Ramos (cell line): ENCODE data around the gene PSMB9.
"Not testable (repeated sequence)": the region's sequence is repeated elsewhere in the genome, so short reads cannot be mapped to it uniquely, and the experiment has no call there.

Experiments
- in situ Hi-C: fragments of 300-500 bp; cut with MboI; formaldehyde crosslinking; loops from one replicate; pipeline ENCODE4 v1.14.3; 2022; ENCODE audit warnings: low sequenced_read_pairs; ENCODE audit not compliant: unreplicated experiment

Gene PSMB9

DNA sequence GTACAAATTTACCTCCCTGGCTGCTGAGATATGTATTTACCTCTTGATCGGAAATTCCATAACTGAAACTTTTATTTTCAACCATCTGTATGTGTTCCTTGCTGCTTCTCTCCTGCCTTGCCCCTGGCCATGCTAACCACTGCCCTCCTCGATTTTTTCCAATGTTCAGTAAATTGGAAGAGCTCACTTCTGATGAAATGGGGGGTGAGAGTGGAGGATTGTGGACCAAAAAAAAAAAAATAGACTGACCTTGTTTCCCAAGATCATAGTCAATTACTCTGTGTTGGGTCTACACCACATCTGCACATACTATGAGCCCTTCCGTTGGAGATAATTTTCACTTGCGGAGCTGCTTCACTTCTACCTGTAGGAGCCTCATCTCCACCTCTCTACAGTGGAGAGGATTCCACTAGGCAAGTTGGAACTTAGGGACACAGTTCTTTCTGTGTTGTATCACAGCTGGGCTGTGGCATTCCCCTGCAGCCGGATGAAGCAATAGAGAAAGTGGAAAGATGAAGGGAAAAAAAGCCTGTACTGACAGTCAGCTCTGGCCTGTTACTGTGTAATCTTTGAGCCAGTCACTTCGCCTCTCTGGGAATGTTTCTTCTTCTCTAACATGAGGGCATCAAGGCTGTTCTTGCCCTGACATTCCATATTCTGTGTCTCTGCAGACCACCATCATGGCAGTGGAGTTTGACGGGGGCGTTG lies 1.6 kb downstream of the PSMB9 start:
- in situ Hi-C loops, result no loop called here

DNA sequence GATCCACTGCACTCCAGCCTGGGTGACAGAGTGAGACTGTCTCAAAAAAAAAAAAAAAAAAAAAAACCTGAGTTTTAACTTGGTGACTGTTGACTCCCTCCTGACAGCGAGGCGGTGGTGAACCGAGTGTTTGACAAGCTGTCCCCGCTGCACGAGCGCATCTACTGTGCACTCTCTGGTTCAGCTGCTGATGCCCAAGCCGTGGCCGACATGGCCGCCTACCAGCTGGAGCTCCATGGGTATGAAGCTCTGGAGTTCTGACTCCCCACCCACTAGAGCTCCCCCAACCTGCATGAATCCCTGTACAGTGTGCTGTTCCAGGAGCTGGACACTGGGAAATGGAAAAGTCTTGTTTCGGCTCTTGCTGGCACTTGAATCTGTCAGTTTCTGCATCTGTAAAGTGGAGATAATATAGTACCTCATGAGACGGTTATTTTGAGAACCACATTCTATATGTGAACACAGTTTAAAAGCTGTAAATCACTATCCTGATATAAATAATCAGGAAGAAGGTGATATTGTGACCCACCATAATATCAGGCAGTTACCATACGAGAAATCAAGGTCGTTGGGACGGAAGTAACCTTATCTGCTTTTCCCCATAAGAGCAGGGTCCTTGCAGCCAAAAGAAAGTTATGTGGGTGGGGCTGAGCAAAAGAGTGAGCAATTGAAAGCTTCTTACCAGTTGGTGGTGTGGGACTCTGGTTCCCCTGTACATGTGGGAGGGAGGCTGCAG lies 3.3 kb downstream of the PSMB9 start:
- in situ Hi-C loops, result no loop called here

- in situ Hi-C loops, result no loop called here
Observed at GRCh38 chr6:32858194-32858593, 4.2 kb downstream of the PSMB9 start.

GRCh38 chr6:32860674-32861073 lies 6.7 kb downstream of the PSMB9 start:
- in situ Hi-C loops, result no loop called here

- in situ Hi-C loops, result no loop called here
Observed at GRCh38 chr6:32862725-32863124, 8.7 kb downstream of the PSMB9 start.

DNA sequence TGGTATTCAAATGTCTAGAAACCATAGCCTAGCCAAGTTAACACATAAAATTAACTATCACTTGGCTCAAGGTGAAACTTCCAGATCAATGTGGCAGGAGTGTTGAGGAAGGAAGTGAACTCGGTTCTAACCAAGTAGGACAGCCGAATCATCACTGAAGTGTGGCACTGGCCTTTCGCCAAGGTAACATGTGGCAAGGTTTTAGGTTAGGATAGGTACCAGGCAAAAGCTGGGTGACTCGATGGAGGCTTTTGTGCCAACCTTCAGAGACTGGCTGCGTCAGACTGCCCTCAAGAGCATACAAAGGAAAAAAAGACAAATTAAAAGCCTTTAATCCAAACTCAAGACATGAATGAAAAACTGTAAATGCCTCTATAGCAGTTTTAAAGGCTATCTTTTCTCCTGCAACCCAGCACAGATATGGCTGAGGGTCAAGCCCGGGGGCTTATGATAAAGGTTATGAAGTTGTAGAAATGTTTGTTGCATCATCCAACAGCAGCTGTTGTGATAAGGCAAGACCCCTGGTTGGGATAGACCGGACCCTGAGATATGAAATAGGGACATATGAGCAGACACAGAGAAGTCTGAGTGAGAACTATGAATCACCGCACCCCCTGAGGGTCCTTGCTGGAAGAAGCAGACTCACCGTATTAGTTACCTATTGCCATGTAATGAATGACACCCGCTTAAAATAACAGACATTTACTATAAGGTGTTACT lies 11.9 kb downstream of the PSMB9 start:
- in situ Hi-C loops, result no loop called here

DNA sequence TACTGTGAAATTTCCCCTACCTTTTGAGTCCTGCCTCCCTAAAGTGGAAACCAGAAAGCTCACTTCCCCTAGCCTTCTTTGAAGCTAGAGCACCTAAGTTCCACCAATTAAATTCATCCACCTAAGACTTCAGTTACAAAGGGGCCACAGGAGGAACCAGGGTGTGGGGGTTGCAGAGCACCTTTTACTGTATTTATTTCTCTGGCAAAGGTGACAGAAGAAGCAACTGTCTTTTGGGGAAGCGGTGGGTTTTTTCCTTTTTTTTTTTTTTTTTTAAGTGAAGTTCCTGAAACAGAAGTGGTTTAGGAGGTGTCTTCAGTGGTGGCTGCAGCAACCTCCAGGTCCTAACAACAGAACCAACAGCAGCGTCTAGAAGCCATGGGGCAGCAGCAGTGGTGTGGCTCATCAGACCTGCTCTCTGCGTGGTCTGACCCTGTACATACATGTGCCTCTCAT lies 13.1 kb downstream of the PSMB9 start:
- in situ Hi-C loops, result no loop called here

DNA sequence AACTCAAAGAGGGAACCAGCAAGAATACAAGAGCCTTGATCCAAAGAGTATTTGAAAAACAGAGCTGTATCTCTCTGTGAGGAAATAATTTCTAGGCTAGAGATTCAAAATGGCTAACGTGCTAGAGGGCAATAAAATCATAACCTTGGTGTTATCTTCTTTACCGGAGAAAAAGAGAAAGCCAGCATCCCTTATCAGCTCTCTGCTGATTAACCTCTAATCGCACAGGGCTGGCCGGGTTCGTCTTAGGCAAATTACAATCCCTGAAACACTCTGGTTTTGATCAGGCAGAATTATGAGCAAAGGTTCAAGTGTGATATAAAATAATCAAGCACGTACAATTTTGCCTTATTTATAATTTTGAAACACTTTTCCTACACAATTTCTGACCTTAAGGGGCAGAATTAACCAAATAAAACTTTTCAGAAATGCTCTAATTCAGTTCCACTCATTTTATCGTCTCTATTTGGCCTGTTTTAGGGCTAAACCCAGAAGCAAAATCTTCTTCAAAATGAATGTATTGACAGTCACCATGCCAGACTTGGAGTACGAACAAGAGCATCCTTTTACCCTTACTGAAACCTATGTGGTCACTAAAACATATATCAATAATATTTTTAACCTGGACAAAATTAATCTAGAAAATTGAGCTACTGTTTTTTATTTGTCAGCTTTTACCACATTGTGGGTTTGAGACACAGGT lies 13.7 kb downstream of the PSMB9 start:
- in situ Hi-C loops, result no loop called here

GRCh38 chr6:32868257-32868788 lies 14.3 kb downstream of the PSMB9 start:
- in situ Hi-C loops, result no loop called here

- in situ Hi-C loops, result not testable (repeated sequence)
Observed at GRCh38 chr6:32873947-32874346, 20.0 kb downstream of the PSMB9 start.

DNA sequence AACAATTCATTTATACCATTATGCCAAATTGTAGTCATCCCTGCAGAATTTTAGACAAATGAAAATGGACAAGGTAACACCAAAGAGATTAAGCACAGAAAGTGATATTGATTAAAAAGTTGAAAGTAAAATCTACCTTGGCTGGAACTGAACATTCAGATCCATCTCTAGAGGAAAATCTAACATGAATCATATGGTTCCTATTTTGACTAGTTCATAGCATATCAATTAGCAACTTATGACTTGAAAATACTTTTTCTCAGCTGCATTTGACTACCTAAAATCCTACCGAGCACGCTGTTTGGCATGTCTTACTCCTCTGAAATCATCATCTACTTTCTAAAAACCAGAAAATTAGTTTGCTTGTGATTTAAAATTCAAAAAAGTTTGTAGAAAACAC lies 22.6 kb downstream of the PSMB9 start:
- in situ Hi-C loops, result no loop called here

- in situ Hi-C loops, result loop anchor here (10.0 kb wide), 1 partner anchor 205 kb away; no protein-coding TSS in a partner anchor
Observed at GRCh38 chr6:32879691-32880090, 25.7 kb downstream of the PSMB9 start.

- in situ Hi-C loops, result loop anchor here (10.0 kb wide), 1 partner anchor 204 kb away; no protein-coding TSS in a partner anchor
Observed at GRCh38 chr6:32880962-32881361, 27.0 kb downstream of the PSMB9 start.

DNA sequence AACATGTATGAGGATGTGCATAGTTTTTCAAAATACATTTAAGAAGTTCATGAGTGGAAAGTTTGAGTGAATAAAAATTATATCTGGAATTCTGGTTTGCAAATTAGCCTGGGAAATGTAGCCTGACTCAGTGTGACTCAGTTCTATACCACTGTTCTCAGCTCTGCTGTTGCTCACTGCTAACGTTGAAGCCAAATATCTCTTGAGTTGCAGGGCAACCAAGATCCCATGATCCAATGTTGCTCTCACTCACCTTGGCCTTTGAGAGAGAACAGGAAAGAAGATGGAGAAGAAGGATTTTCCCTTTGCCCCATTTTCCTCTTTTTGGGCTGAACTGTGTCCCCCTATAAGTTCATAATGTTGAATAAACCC lies 28.9 kb downstream of the PSMB9 start:
- in situ Hi-C loops, result loop anchor here (10.0 kb wide), 1 partner anchor 202 kb away; no protein-coding TSS in a partner anchor

GRCh38 chr6:32883789-32884188 lies 29.8 kb downstream of the PSMB9 start:
- in situ Hi-C loops, result loop anchor here (10.0 kb wide), 1 partner anchor 201 kb away; no protein-coding TSS in a partner anchor

DNA sequence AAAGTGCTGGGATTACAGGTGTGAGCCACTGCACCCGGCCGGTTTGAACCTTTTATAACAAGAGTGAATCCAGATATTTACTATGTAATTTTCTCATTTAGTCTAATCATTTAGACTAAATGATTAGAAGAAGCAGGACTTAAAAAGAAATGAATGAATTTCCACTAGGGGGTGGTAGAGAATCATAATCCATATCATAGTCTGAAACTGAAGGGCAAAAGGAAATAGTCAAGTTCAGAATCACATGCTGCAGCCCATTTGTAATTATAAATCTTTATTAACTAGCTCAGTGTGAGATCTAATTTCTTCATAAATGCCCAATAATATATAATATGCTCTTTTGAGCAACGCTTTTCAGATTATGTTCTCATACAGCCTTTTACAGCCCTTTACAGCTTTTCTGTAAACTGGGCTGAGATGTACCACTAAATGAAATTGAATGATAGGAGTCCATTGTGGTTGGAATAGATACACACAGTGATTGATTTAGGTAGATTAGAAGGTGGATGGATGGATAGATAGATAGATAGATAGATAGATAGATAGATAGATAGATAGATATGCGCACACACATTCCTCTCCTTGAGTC lies 31.8 kb downstream of the PSMB9 start:
- in situ Hi-C loops, result loop anchor here (5.0 to 10.0 kb wide), 2 partner anchors 52 to 199 kb away; no protein-coding TSS in a partner anchor

DNA sequence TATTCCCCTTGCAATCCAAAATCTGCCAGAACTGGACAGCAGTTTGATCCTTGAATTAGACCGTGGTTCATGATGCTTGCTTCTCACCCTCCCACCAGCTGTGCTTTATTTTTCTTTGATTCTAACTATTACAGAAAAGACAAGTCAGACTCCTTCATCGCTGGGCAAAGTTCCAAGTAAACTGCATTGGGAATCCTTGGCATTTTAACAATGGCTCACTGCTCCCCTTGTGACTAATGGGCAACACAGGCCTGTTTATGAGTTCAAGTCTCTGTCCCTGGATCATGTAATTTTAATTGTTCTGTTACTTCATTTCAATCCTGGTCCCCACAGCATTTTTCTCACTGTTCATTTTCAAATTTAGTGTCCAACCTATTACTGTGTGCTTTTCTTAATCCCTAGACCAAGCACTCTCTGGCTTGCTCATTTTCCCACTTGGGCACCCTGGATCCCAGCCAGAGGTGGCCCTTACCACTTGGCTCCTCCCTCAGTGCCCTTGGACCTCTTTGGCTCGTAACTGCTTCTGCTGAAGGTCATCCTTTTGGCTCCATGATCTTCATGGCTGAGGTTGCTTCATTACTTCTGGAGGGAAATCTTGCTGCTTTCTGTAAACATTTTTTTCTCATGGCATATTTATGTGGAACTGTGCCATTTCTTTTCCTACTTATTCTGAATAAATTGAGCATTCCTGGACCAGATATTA lies 32.8 kb downstream of the PSMB9 start:
- in situ Hi-C loops, result loop anchor here (5.0 to 10.0 kb wide), 2 partner anchors 50 to 198 kb away; no protein-coding TSS in a partner anchor

- in situ Hi-C loops, result loop anchor here (5.0 to 10.0 kb wide), 2 partner anchors 50 to 197 kb away; no protein-coding TSS in a partner anchor
Observed at GRCh38 chr6:32887616-32888015, 33.6 kb downstream of the PSMB9 start.

DNA sequence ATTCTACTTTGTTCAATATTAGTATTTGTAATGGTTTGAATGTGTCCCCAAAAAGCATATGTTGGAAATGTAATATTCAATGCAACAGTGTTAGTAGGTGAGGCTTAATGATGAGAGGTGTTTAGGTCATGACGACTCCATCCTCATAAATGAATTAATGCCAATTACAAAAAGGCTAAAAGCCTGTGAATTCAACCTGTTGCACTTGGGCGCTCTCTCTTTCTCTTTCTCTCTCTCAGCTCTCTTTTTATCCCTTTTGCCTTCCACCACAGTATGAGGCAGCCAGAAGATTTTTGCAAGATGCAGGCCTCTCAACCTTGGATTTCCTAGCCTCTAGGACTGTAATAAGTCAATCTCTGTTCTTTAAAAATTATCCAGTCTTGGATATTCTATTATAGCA lies 34.6 kb downstream of the PSMB9 start:
- in situ Hi-C loops, result loop anchor here (5.0 to 10.0 kb wide), 2 partner anchors 49 to 196 kb away; no protein-coding TSS in a partner anchor
